PC-3 (cell line): ENCODE results near the gene NRAP.

Source experiments
- CTCF ChIP-seq: fragments of 300-600 bp; sonication (generic); conservative IDR thresholded peaks from 2 replicates; pipeline ENCODE4 v1.5.1; 2017; ENCODE audit warnings: antibody characterized with exemption, low read depth, mild to moderate bottlenecking, low read length
- EZH2 ChIP-seq: fragments of 300-600 bp; sonication (generic); IDR thresholded peaks from one replicate; pipeline ENCODE4 v1.6.1; 2017; ENCODE audit warnings: antibody characterized with exemption, mild to moderate bottlenecking, low read length; ENCODE audit not compliant: unreplicated experiment
- EZH2phosphoT487 ChIP-seq: fragments of 300-600 bp; sonication (generic); IDR thresholded peaks from 2 replicates; pipeline ENCODE4 v1.6.1; 2018; ENCODE audit warnings: mild to moderate bottlenecking, antibody characterized with exemption, low read length, borderline replicate concordance

GRCh38 chr10:113712024-113712423, 48.2 kb upstream of the NRAP start:
- no peak for TF ChIP-seq CTCF
- TF ChIP-seq EZH2phosphoT487: no peak
- TF ChIP-seq EZH2: no peak
